Ecto neural progenitor cell (in vitro differentiated cells): Measurements from ENCODE around the gene ASIC4.

Source experiments
- DNase-seq: peaks from one replicate; pipeline ENCODE4 v3.0.0-alpha.2; 2018; ENCODE audit warnings: low spot score

ASIC4 gene

DNA sequence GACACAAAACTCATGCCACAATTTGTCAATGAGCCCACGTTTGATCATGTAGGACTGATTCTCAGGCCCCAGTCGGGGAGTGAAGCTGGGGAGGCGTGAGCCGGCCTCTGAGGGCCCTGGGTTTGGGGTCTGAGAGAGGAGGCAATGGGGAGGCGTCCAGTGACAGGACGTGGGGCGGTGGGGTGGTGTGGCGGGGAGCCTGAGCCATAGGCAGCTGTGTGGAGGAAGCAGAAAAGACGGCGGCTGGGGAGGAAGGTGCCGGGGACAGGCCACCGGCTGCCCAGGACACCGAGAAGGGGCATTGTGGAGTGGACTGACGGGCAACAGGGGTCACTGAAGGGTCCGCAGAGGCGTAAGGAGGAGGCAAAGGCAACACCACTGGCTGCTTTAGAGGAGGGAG, 22.1 kb downstream of the ASIC4 start:
- no peak for DNase-seq

DNA sequence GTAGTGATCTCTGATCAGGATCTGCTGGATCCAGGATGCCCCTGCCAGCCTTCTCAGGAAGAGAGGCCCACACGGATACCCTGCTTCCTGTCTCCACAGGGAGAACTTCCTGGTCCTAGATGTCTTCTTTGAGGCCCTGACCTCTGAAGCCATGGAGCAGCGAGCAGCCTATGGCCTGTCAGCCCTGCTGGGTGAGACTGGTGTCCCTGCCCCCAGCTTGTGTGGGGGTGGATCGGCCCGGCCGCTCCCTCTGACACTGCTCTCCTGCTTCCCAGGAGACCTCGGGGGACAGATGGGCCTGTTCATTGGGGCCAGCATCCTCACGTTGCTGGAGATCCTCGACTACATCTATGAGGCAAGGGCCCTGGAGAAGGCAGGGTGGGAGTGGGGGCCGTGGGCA, 22.7 kb downstream of the ASIC4 start:
- no peak for DNase-seq

DNA sequence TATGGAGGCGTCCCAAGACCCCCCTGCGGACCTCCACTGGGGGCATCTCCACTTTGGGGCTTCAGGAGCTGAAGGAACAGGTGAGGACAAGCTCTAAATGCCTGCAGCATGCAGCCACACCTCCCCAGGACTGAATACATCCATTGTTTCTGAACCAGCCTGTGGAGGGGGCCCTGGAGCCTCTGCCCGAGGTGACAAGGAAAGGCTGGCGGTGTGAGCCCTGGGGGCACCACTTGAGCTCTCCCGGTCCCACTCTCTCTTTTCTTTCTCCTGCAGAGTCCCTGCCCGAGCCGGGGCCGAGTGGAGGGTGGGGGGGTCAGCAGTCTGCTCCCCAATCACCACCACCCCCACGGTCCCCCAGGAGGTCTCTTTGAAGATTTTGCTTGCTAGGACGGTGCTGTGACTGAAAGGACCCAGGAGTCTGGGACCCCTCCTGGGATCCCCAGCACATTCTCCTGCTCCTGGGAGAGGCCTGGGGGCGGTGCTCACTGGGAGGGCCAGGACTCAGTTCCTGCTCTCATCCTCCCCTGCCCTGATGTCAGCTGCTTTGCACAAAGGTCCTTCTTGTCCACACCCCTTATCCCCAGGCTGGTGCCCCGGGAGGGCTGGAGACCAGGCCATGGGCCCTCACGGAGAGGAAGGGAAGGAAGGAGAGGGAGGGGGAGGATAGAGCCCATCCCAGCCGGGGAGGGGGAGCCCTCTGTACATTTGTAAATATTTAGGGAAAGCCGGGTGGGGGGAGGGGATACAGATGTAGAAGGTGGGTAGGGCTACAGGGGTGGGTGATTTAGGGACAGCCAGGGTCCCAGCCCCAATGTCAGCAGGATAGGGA, 23.6 kb downstream of the ASIC4 start:
- no peak for DNase-seq

DNA sequence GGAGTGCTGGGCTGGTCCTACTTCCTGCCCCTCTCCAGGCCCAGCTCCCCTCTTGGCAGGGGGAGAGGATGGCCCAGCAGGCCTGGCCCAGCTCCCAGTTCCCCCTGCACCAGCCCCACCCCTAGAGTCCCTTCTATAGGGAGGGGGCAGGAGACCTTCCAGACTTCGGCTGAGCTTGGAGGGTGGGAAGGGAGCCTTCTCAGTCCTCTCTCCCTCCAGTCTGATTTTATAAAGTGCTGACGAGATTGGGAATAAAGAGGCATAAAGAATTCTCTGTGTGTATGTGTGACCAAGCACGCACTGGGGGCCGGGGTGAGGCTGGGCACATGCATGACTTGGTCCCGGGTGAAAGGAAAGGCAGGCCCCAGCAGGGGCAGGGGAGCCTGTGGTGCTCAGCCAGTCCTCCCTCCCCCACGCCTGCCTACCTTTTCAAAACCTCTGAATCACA, 24.2 kb downstream of the ASIC4 start:
- no peak for DNase-seq

DNA sequence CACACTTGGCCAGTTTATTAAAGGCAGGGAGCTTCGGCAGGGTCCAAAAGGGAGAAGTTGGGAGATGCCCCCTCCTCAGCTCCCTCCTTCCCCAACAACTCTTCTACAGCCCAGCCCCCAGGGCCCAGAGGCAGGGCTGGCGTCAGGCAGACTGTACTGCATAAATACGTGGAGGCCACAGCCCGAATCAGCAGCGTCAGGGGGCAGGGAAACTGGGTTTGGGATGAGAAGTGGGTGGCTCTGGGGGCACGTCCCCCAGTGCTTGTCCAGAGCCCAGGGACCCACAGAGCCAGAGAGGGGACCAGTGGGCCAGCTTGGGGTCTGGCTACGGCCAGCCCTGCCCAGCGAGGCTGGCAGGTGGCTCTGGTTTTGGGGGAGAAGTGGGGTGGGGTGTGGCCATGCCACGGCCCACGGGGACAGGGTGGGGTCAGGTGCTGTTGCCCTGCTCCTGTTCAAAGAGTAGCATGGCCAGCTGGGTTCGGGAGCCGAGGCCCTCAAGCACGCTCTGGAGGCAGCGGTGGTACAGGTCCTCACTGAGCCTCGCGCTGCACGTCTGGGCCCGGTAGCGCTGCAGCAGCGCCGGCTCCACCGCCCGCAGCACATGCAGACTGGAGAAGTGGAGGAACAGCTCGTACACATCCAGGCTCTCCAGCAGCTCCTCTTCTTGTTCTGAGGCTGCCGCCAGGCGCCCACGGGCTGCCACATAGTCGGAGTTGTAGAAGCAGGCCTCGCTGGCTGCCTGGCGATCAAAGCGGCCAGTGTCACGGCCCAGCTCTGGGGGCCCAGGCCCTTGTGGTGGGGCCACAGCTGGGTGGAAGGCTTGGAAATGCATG, 24.9 kb downstream of the ASIC4 start:
- no peak for DNase-seq

DNA sequence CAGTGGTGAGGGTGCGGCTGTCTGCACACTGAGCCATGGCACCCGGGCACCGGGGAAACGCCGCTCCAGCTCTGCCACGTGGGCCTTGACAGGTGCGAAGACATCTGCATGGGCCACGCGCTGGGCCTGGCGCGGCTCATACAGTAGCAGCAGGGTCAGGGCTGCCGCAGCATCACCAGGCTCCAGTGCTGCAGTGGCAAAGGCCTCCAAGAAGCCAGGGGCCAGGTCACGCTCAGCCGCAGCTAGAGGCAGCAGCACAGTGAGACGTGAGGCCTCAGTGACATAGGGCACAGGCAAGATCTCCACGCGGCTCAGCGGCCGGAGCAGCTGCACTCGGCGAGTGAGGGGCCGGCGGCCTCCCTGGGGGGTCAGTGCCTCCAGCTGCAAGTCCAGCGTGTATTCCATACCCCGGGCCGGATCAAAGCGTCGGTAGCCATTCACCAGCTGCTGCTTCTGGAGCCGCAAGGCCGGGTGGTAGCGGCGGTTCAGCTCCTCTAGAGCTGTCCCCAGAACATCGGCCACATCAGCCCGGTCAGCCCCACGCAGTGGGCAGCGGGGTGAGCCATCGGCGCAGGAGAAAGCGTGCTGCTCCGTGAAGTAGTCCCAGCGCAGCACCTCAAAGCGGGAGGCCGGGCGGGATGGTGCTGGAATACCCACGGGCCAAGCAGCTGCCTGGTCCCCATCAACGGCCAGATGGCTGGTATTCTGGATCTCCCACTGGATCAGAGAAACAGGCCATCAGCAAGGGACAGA, 25.8 kb downstream of the ASIC4 start:
- DNase-seq, result no peak

DNA sequence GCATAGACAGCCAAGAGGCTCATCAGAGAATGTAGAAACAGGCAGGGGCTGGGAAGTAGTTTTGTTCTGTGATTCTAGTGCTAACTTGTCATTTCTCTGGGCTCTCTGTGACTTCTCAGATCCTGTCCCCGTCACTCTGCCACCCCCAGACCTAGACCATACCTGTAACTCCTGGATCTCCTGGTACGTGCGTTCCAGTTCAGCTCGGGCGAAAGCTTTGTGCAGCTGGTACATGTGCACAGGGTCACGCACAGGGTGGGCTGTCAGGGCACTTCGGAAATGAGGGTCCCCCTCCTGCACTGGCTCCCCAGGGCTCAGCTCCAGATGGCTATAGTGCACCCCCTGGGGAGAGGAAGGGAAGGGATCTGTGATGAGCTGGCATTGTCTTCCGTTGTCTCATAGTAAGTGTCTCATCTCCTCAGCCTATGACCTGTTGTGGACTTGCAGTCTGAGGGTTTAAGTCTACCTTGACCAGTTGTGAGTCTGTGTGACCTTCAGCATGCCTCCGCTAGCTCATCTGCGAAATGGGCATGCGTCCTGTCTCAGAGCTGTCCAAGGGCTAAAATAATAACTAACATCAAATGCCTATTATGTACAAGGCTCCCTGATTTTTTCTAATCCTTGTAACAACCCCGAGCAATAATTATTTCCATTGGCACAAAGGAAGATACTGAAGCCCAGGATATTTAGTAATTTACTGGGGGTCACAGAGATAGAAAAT, 26.7 kb downstream of the ASIC4 start:
- DNase-seq, result no peak

DNA sequence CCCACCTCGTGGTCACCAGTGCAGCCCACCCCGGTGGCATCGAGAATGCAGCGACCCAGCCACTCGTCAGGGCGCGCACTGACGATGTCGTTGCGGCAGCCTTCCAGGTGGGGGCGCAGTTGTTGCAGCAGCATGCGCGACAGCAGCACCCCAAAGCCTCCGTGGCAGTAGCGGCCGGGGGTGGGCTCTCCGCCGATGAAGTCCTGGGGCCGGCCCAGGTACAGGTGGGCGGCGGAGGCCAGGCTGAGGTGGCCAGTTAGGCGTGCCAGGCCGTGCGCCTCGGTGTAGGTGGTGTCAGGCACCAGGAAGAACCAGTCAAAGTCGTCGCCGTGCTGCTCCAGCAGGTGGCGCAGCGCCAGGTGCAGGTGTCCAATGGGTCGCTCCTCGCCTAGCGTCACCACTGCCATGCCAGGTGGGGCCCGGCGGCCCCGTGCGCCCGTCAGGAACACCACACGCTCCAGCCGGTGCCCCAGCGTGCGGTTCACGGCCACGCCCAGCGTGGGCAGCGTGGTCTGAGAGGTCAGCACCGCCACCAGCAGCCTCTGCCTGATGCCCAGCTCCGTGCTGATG, 27.4 kb downstream of the ASIC4 start:
- DNase-seq, result peak; percentile 92

DNA sequence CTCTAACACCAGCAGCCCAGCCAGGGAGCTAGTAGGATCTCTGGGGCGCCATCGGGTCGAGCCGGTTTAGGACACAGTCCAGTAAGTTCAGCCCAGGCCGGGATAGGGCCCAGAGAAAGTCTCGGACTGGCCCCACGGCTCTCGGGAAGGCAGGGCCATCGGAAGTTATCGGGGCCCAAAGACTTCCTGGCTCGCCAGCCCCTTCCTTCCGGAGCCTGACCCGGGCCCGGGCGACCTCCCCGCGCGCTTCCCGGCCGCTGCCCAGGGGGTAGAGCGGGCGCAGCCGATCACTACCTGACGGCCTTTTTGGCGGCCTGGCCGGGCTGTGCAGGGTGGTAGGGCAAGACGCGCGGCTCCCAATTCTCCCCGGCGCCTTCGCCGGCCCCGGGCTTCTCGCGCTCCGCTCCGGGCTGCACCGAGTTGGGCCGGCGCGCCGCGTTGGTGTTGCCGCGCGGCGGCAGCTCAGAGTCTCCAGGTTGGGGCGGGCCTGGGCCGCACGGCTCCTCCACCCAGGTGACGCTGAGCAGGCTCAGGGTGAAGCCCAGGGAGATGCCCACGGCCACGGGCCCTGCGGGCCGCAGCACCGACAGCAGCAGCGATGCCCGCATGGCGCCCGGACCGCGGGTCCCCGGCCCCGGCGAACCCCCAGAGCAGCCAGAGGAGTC, 28.8 kb downstream of the ASIC4 start:
- no peak for DNase-seq

DNA sequence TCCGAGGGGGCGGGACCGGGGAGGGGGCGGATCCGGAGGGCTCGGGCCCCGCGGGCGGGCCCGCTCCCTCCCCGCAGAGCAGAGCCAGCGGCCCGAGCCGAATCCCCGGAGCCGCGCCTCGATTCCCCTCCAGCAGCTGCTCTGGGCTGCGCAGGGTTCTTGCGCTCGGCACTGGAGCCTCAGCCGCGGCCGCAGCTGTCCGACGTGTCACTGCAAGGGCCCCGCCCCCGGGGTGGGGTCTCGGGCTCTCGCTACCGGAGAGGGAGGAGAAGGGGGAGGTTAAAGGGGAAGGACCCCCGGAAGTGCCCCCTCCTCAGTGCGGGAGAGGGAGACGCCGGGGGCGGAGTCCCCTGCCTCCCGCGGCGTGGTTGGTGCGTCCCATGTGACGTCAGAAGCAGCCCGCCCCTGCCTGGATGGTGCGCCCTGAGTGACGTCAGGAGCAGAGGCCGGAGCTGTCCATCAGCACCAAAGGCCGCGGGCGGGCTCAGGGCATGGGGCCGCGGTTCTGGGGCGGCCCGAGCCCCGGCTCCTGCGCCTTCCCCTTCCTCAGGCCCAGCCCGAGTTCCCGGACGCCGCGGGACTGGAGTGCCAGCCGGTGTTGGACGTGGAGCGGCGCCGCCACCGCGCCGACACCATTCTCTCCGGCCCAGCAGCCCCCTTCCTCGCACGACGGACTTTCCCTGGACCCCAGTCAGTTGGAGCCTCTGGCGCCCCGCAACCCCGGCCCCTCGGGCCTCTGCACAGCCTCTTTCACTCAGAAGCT, 29.5 kb downstream of the ASIC4 start, which contains the start of the genes CHPF and TMEM198:
TSS of gene CHPF (minus strand) at position 214 of the 763 bp plus-strand sequence. CDS start 271 bp downstream, outside the sequence.
TSS of gene TMEM198 (plus strand) at position 433 of the 763 bp plus-strand sequence. CDS start 700 bp downstream, outside the sequence.
- peak; percentile 100 for DNase-seq

DNA sequence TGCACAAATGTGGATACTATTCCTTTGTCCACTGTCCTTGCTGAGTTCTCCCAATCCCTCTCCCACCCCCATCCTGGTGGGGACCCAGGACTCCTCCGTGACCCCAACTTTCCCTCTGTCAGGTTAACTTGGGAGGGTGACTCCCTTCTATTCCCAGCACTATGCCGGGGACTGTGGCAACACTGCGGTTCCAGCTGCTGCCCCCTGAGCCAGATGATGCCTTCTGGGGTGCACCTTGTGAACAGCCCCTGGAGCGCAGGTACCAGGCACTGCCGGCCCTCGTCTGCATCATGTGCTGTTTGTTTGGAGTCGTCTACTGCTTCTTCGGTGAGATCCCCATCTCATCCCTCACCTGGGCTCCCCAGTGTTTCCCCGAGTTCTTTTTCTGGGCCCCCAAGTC, 30.3 kb downstream of the ASIC4 start:
- DNase-seq, result no peak

DNA sequence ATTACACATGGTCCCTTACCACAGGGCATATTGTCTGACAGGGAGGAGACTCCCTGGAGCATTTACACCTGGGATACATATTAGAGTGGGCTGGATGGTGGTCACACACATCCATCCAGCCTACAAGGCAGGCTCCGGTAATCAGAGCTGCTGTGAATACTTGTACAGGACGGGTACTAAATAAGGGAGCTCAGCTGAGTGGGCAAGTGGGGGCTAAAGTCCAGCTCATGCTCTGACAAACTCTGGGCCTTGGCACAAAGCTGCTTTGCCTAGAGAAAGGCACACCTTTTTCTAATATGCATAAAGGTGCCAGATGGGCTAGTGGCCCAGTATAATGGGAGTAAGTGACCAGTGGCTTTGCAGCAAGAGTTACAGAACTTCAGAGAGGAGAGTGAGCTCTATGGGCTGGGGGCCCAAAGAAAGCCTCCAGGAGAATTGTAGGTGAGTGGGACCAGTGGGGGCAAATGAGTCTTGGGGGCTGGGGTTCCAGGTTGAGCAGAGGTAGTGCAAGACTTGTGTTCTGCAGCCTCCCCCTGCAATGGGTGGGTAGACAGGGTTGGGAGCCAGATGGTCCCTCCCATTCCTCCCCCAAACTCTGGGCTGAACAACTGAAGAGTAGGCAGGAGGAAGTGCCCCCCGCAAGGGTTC, 31.1 kb downstream of the ASIC4 start:
- DNase-seq, result no peak

DNA sequence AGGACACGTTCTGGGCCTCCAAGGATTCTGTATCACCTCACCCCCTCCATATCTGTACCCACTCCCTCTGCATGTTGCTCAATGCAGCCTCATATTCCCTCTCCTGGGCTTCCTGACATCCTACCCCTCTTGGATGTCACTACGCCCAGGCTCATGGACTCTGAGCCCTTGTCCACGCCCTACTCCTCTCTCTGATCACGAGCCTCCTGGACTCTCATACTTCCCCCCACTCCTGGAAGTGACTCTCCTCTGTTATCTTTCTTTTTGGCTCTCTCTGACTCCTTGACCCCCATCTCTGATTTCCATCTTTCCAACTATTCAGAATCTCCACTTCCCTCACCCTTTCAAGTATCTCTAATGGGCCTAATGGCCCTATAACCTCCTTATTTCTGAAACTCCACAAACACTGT, 31.7 kb downstream of the ASIC4 start:
- no peak for DNase-seq

DNA sequence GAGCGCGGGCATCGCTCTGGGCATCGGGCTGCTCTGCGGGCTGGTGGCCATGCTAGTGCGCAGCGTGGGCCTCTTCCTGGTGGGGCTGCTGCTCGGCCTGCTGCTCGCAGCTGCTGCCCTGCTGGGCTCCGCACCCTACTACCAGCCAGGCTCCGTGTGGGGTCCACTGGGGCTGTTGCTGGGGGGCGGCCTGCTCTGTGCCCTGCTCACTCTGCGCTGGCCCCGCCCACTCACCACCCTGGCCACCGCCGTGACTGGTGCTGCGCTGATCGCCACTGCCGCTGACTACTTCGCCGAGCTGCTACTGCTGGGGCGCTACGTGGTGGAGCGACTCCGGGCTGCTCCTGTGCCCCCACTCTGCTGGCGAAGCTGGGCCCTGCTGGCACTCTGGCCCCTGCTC, 33.3 kb downstream of the ASIC4 start:
- no peak for DNase-seq

DNA sequence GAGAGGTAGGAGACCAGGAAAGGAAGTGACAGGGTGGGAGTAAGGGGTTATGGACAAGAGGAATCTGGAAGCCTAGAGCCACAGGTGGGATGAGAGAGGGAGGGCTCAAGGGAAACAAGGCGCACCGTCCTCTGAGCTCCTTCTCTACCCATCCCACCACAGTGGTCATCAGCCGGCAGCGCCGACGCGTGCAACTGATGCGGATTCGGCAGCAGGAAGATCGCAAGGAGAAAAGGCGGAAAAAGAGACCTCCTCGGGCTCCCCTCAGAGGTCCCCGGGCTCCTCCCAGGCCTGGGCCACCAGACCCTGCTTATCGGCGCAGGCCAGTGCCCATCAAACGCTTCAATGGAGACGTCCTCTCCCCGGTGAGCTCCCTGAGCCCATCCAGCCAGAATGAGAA, 34.7 kb downstream of the ASIC4 start:
- no peak for DNase-seq

DNA sequence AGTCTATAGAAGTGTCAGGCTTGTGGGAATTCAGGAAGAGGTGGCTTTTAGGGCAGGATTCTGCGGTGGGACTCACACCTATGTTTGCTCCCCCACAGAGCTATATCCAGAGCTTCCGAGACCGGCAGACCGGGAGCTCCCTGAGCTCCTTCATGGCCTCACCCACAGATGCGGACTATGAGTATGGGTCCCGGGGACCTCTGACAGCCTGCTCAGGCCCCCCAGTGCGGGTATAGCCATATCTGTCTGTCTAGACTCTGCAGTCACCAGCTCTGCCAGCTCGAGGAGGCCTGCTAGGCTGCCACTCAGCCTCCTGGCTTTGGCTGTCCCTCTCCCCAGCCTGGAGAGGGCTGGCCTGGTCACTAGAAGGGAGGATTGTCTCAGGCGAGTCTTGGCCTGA, 35.3 kb downstream of the ASIC4 start:
- DNase-seq, result no peak

DNA sequence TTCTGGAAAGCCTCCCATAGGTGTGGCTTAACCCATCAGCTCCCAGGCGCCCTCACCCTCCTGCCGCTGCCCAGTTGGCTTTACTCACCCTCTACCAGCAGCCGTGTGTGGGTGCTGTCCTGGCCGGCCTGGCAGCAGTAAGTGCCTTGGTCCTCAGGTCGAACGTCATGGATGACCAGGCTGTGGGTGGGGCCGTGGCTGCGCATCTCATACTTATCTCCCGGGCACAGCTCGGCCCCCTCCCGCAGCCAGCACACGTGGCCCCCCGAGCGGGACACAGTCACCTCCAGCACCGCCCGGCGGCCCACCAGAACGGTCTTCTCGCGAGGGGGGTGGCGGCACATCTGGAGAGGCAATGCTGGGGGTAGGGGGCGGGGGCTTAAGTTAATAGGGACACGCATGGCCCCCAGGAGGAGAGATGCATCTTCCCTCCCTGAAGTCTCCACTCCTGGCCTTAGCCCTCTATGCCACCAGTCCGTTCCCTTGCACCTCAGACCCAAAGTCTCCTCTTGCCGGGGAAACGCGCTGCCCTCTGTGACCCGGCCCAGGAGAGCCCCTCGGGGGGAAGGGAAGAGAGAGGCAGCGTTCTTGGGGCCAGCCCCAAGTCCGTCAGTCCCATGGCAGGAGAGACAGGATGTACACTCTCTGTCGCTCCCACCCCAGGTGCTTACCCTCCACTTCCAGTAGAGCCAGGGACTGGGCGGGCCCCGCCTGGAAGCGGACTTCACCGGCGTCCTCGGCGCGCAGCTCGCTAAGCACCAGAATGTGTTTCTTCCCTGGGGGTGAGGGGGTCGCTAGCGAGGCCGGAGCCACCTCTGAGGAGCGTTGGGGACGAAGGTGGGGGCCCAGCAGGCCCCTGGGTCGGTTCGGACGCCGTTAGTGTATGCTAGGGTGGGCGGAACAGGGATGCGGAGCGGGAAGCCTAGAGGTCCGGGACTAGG, 37.4 kb downstream of the ASIC4 start:
- DNase-seq, result no peak
